DMS153 (cell line): ENCODE data around the gene SLIT3.

ENCODE experiments used
- DNase-seq: peaks from one replicate; lab custom pipeline; 2025; lab: John Stamatoyannopoulos, UW

Gene SLIT3

DNA sequence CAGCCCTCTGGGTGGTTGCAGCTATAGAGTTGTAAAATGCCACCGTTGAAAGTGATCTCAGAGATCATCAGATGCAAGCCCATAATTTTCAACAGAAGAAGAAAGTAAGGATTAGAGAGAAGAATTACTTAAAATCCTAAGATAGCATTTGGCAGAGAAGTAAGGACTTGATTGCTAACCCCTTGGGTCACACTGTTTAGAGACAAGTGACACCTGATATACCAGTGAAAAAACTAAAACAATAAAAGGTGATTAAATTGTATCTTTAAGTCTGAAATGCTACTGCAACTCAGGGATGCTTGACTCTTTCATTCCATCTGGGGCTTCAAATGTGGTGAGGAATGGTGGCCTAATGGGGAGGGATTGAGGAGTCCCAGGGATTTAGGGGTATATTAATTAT, 440.9 kb downstream of the SLIT3 start:
- no peak for DNase-seq

DNA sequence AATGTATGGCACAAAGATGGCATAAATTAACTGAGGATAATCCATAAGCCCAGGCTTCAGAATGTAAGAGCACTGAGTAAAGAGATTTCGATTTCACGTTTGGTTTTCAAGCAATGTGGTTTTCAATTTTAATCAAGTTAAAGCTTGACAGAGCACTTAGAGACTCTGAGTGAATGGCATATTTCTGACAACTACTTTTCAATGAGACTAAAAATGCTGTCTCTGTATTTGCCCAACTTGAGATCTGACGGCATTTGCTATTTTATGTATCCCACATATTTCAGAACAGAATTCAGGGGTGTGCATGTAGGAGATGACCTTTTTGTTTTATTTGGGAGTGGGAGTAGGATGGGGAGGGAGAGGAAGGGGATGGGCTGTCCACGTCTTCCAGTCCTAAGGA, 441.5 kb downstream of the SLIT3 start:
- DNase-seq: no peak

DNA sequence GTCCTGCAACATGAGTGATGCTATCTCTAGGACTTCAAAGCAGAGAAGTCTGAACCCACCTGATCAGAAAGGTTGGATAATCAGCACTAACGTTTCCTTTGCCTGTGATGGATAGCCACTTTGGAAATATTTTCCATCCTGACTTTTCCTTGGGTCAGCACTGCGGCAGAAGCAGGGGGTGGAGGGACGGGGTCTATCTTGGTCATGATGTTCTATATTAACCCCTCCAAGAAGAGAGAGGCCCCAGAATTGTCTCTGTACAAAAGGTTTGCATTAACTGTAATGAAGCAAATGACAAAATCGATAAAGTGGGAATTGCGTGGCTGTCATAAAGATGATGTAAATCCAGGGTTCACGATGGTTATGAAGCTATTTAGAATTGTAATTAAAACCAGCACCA, 441.9 kb downstream of the SLIT3 start:
- DNase-seq: no peak

DNA sequence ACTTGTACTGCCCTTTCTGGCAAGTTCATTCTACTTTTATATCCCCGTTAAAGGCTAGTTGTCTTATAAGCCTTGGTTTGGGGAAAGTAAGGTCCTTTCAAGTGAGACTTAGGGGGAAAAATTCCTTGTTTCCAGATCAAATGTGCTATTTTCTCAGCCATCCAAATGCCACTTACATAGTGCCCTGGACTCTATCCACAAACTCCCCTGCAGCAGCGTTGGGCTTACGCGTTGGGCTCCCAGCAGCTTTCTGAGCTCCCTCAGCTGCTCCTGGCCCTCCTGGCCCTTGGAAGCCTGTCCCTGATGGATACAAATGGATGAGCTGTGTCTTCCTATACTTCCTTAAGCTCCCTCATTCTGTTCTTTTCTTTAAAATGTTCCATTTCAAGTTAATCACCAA, 442.6 kb downstream of the SLIT3 start:
- DNase-seq: no peak

DNA sequence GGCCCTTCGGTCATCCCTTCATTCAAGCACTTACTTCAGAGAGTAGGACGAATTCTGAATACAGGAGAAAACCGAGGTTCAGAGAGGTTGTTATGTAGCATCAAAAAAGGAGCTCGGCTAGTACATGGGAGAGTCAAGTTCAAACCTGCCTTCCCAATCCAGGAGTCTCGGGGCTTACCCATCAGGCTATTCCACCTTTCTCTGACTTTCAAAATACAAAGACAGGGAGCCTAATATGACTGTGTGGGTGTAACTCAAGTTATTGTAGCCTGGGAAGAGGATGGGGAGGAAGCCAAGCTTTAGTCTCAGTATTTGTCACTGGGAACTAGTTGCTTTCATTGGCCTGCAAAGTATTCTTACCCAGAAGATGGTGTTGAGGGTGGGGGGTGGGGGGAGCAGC, 447.0 kb downstream of the SLIT3 start:
- DNase-seq: no peak

DNA sequence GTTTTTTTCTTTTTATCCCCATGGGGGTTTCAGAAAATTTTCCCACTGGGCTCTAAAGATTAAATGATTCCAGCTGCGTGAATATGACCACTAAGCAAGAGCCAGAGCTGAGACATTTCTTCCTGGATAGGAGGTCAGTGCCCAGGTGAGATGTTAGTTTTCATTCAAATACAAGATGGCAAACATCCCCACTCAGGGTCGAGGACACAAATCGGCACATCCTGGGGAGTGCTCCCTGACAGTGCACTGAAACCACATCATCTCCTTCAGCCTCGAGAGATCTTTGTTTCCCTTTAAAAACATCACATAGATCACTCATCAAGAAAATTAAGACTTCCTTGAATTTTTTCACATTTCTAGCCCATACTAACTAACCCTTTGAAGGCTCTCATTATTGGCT, 448.6 kb downstream of the SLIT3 start:
- no peak for DNase-seq

DNA sequence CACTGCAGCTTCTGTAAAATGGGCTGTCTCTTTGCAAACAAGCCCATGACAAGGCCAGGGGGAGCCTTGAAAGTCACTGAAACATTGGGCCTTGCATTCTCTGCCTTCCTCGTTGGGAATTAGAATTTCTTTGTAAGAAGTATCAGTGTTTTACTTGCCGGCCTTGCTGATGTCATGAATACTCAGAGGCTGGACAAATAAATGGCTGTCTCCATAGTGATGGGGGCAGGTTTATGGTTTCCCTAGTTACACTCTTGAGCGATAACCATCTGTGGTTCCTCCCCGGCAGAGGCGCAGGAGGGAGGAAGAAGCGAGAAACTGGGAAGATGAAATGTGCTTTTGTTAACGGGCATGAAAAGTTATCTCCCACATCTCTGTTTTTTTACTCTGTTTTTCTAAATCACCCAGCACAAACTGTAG, 449.0 kb downstream of the SLIT3 start:
- no peak for DNase-seq

DNA sequence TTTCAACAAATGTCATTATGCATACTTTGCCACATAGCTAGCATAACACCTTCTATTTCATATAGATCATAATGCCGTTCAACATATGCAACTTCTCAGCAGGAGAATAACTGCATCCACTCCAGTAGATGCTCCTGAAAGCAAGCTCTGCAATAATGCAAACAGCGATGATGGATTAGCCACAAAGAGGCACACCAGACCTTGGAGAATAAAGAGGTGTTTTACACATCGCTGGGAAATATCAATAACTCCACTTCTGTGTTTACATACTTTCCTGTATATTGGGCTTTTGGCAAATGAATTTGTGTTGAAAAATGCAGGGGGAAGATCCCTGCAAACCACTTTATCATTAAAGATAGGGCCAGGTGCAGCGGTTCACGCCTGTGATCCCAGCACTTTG, 450.3 kb downstream of the SLIT3 start:
- no peak for DNase-seq

DNA sequence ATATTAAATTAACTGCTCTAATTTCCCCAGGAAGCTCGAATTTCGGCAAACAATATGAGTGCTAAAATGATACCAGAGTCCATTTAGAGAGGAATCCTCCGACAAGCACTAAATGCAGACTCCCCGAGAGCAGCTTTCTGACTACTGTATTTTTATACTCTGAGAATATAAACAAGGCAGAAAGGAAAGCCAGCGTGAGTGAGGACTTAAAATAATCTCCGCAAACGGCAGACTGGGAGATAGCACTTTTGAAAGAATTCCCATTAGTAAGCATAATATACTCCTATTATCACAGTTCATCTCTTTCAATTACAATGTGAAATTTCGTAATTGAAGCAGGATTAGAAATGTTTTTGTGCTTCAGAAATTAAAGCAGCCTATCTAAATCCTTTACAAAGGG, 452.4 kb downstream of the SLIT3 start:
- no peak for DNase-seq

DNA sequence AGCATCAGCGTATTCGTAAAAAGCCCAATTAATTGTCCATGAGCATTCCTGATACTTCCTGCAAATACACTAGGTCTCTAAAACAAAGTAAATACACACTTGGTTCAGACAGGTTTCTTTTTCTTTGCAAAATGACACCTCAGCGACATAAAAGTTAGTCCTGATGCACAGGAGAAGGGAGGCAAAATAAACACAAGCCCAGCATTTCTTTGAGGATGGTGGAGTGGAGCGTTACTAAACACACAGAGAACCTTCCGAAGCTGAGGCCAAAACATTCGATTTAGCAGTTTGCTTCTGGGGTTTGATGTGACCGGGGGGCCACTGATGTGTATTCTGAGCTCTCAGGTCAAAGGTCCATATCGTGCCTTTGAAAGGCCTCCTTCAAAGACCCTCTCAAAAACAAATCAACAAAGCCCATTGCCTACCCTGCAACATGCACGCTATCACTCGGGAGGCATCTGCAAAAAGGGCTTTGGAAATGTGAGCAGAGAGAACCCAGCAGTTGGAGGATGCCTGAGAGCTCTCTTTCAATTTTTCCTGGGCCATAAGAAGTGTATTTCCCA, 453.3 kb downstream of the SLIT3 start:
- DNase-seq: no peak

DNA sequence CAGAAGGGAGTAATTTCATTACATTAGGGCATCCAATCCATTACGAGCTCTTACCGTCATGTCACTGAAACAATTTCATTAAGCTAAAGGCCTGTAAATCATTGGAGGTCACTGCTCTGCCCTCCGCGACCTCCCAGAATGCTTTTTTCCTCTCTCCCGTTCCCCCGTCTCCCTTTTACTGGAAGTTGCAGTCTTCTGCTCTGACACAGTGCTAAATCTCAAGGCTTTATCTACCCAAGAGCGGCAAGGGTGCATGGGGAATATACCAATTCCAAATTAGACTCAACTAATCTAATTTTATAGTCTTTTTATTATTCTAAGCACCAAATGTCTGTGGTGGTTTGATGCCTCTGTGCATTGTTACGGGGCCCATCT, 456.0 kb downstream of the SLIT3 start:
- DNase-seq: no peak

DNA sequence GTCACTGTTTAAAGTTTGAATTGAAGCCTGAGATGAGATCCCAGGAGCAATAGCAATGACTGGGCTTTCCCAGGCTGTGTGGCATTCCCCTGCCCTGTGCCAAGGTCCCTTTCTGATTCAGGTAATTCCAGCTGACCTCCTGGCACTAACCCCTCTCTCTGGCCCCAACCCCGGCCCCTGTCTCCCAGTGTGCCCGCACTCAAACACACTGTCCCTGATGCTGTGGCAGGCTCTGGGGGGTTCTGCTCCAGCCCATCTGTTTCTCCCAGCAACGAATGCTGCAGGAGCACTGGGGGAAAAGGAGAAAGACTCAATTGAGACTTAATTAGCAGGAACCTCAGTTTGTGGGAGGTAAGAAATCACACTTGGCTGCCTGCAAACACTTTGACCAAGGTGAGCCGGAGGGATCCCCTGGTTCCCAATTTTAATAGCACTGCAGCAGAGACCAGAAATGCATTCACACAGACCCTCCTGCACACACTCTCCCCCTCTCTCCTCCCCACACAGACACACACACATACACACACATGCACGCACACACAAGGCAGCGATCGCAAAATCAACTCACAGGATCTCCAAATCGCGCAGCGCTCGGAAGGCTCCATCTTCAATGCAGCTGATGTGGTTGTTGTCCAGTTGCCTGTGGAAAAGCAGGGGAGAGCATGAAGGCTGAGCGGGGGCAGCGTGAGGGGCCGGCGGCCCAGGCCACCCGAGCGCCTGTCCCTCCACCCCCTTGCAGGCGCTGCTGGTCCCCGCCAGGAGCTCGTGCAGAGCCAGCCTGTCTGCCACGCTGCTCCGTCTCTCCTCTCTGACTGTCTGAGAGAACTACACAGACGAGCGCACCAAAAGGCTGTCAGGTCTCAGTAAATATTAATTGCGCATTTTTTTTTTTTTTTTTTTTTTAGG, 456.7 kb downstream of the SLIT3 start:
- no peak for DNase-seq

DNA sequence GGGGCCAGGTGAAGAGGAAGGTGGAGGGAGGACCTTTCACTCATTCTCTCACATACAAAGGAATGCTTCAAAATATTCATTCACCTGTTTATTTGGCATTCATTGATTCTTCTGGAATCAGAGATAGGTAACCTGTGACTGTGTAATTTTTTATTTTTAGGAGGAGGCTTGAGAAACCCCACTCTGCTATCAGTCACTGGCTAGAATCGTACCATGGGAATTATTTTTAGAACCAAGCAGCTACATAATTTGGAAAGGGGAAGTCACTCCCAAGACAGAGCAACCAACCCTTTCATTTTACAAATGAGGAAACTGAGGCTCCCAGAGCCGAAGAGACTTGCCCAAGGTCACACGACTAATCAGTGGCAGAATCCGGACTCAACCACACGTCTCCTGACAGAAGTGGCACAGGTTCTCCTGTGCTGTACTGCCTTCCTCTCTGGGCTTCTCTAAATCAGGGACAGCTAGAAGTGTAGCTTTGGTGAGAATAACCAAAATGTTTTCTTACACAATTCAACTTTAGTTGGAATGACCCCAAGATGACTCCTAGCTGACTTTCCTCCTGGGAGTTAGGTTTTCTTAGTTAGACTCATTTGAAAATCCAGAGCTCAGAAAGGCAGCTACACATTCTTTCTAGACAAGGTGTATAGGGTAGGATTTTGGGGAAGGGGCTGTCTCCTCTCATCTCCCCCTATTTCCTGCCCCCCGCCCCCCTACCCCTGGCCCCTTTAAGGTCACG, 457.5 kb downstream of the SLIT3 start:
- no peak for DNase-seq

DNA sequence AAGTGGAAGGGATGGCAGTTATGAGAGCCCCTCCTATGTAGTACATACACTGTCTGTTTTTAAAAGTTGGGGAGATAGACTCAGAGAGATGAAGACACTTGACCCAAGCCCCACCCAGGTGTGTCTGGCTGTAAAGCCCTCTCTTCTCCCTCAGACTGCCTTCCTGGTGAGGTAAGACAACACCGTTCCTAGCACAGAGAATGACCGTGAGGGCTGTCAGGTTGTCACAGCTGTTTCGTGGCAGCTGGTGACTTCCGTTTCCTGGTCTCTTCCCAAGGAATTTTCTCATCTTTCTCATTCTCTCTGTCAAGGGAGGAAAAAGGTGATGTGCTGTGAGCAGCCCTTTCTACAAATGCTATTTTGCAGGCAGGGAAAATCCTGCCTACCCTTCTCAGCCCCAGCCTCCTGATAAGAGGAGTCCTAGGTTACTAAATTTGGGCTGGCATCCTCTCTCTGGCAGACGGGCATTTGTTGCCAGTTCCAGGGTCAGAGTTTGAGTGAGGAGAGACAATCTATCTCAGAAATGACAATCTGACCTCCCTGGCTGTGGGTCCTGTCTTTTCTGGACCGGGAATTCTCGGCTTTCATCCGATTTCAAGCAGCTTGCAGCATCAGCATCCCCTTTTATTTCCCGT, 458.3 kb downstream of the SLIT3 start:
- no peak for DNase-seq

DNA sequence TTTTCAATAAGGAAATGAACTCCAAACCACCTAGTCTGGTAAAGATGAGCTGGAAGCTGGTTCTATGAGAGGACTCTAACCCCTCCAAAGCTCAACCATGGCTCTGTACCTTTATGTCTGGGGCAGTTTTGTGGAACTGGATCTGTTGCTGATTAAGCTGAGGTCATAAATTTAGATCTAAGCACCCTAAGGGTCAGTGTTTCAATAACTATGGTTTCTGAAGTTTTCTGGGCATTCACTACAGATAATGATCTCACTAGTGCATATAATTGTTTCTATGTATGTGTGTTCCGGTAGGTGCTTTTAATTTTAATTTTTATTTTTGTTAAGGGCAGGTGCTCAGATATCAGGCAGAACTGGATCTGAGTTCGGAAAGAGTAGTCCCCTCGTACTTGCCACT, 463.1 kb downstream of the SLIT3 start:
- DNase-seq: no peak

DNA sequence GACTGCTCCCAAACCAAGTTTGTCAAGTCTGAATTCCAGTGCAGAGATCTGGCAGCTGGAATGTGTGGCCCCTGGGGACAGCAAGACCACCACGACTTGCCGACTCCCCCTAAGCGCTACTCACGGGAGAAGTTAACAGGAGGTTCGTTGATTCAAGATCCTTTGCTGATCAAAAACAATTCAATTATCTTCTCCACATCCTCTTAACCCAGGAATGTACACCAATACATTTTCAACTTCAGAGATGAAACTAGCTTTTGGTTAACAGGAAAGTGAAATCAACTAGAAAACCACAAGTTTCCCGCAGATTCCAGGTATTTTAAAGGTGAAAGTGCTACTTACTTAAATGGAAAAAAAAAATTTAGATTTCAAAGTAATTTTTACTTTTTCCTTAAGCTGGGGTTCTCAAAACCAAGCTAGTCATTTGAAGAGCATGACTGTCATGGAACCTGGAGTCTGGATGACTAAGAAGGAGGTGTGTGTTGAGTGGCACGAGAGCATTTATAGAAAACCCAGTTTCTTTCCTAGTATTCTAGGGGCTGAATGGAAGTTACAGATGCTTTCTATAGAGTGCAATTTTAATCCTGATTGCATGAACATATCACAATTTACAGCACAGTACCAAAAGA, 464.2 kb downstream of the SLIT3 start:
- DNase-seq: no peak

DNA sequence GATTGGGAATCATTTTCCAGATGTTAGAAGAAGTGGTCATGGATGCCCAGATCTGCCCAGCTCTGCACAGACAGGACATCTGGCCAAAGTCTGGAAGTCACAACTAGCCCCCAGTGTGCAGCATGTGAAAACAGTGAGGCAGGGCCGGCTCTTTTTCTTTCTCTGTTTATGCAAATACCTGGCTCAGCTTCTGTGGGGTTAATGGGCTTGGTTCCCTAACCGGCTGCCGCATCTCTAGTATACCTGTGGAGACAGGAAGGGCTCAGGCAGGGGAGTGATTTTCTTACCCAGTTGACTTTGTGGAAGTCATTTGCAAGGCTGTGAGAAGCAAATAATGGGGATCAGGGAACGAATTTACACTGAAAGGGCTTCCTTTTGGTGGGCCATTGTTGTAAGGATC, 467.0 kb downstream of the SLIT3 start:
- no peak for DNase-seq

DNA sequence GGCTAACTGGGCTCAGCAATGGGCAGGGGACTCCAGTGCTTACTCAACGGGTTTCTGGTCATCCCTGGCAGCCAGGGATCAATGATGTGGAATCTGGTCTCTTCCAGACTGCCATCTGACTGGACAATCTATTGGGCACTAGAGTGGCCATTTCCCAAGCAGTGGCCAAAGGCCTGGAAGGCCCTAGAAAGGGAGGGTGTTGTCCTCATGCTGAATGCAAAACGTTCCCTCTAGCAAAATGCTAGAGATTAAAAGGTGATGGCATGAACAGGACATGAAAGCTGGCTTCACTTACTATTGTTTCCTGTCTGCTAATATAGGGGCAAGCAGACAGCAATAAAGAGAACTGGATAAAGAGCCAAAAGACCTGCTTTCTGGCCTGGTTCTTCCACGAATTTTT, 467.6 kb downstream of the SLIT3 start:
- DNase-seq: no peak

DNA sequence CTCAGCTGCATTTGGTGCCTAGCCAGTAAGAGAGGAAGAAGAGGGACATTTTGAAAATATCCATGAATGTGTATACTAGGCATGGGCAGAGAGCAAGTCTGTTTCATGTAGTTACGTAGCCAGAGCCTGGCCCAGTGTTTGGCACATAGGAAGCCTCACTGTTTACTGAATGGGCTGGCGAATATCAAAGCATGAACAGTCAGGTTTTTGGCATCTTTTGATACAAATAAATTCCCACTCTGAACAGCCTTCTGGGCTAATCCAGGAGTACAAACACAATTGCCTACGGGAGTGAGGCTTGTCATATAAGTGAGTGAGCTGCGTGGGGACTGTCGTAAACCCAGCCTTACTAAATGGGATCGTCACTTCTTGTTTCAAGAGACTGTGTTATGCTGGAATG, 468.6 kb downstream of the SLIT3 start:
- no peak for DNase-seq

DNA sequence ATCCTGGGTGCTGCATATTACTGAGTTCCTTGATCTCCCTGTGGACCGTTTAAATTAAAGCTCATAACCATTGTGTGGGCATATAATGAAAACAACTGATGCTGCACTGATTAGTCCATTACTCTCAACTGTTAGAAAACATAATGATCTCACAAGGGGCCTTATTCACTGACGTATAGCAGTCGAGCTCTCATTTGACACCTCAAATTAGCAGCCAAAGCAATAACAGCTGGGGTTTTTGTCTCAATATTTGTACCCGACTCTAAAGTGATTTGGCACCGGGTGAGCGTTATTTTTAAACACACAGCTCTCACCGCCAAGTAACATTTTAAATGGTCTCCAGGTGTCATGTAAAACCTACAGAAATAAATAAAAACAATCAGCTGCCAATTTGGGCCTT, 469.6 kb downstream of the SLIT3 start:
- DNase-seq: no peak

DNA sequence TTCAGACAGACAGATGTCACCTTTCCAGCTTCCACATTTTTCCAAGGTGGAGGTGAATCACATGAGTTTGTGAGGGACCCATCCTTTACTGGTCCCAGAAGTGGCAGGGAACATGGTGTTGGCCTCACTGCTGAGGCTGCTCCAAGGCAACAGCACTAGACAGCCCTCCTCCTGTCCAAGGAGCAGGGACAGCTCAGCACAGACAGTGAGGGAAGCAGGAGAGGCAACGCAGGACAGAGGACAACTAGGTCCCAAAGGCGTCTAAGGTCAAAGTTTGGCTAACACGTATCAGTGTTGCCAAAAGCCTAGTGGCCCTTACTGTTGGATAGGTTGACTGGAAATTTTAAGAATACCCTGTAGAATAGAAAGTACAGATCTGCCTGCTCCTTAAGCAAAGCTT, 470.1 kb downstream of the SLIT3 start:
- no peak for DNase-seq

DNA sequence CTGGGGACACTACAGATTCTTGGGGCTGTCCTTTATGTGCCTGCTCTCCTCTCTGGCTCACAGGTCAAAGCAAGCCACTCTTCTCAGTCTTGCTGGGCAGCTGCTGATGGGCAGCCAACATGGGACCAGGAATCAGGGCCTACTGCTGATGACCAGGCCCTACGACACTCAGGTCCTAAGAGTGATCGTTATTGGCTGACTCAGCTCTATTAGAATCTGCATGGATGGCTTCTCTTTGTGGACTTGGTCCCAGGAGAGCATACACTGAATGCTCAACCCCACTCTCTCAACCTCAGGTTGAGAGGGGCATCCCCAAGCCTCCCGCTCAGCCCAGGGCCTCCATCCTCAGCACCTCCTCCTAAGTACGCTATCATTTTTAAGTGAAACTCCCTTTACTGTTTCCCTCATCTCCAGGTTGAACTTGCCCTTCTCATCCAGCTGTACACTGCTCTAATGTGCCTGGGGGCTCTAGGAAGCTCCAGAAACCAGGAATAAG, 471.0 kb downstream of the SLIT3 start:
- no peak for DNase-seq
